ENCODE results near the gene CSF1.
"Not testable (repeated sequence)": the region's sequence is repeated elsewhere in the genome, so short reads cannot be mapped to it uniquely, and the experiment has no call there.

The CSF1 gene

GRCh38 chr1:109903376-109903930 lies 7.2 kb upstream of the CSF1 start:
- DNase-seq: no peak

GRCh38 chr1:109904105-109904817 lies 6.4 kb upstream of the CSF1 start:
- DNase-seq: peak; percentile 62

- DNase-seq: no peak
Observed at GRCh38 chr1:109905491-109905890, 5.2 kb upstream of the CSF1 start.

- no peak for DNase-seq
Observed at GRCh38 chr1:109906160-109906838, 4.3 kb upstream of the CSF1 start.

GRCh38 chr1:109906839-109907180 lies 3.8 kb upstream of the CSF1 start:
- no peak for DNase-seq

GRCh38 chr1:109907190-109907774 lies 3.4 kb upstream of the CSF1 start:
- no peak for DNase-seq

- DNase-seq: no peak
Observed at GRCh38 chr1:109908836-109909235, 1.8 kb upstream of the CSF1 start.

- DNase-seq: no peak
Observed at GRCh38 chr1:109909561-109909960, 1.1 kb upstream of the CSF1 start.

GRCh38 chr1:109910963-109911798 lies 532 bp downstream of the CSF1 start:
- peak; percentile 47 for DNase-seq

- no peak for DNase-seq
Observed at GRCh38 chr1:109912214-109912861, 1.7 kb downstream of the CSF1 start.

GRCh38 chr1:109912873-109913272 lies 2.2 kb downstream of the CSF1 start:
- DNase-seq: no peak

GRCh38 chr1:109913360-109913879 lies 2.8 kb downstream of the CSF1 start:
- DNase-seq: no peak

- DNase-seq: no peak
Observed at GRCh38 chr1:109914587-109915240, 4.1 kb downstream of the CSF1 start.

GRCh38 chr1:109917051-109917767 lies 6.6 kb downstream of the CSF1 start:
- no peak for DNase-seq

- peak; percentile 2 for DNase-seq
Observed at GRCh38 chr1:109917768-109918606, 7.3 kb downstream of the CSF1 start.

- DNase-seq: no peak
Observed at GRCh38 chr1:109918671-109919070, 8.0 kb downstream of the CSF1 start.

GRCh38 chr1:109919303-109919702 lies 8.7 kb downstream of the CSF1 start:
- no peak for DNase-seq

GRCh38 chr1:109920391-109920790 lies 9.7 kb downstream of the CSF1 start:
- not testable (repeated sequence) for DNase-seq

- DNase-seq: no peak
Observed at GRCh38 chr1:109922326-109922725, 11.7 kb downstream of the CSF1 start.
